ENCODE results near the gene AFF3. TPM values are rescaled to one million over a fixed set of nuclear protein-coding genes. Genes with fewer than 3 reads are reported as not detected.

Gene AFF3
- total RNA-seq, 1 experiment from 2014 or later = 0.61 TPM

DNA sequence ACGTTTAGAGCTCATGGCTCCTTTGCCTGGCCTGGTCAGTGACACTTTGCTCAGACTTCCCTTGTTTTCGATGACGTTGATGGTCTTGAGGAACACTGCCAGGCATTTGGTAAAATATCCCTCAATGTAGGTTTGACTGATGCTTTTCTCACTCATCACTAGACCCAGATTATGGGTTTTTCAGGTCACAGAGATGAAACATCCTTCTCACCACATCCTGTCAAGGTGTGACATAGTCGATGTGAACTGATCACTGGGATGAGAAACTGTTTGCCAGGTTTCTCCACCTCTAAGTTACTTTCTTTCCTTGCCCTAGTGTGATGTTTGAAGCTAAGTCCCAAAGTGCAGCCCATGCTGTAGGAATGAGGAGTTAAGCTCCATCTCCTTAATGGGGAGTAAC is 81.5 kb downstream of the AFF3 start (continued):
- TF ChIP-seq RAD21 (IDR thresholded peaks at IDR 0.05; ENCODE audit: low read depth) = no peak
- TF ChIP-seq YY1 (IDR thresholded peaks at IDR 0.05; ENCODE audit: extremely low read depth, insufficient replicate concordance, low read depth, low read length) = no peak

DNA sequence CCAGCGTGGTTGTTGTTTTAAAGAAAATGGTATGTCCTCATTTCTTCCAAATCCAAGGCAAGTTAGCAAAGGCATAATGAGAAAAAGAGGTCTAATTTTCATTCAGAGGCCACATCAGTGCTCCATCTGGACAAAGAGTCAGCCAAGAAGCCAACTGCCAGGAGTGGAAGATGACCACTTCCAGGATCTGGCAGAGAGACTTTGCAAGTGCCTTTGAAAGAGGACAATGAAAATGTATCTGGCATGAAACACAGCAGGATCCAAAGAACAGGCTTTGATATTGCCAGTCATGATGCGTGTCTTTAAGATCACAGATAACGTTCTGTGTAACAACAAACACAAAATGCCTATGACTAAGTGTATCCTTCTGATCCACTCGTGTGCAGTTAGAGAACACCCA is 82.8 kb downstream of the AFF3 start:
- no peaks in the 10 kb centered on the region for H3K9me2 ChIP-seq (ENCODE audit: insufficient read depth)
- H2AFZ ChIP-seq (ENCODE audit: low read depth, low read length, poor library complexity, severe bottlenecking) = no peak overlapping the region
- intact Hi-C loops (cut with micrococcal nuclease) = no loop called here

More for the DNA sequence above, 82.8 kb downstream of the AFF3 start:
- Histone ChIP-seq H3K27me3 (ENCODE audit: insufficient read depth, low read length) (peaks cover 5% of the 10 kb centered on the region), H3K4me2 (ENCODE audit: low read length) (no peak overlapping the region), H3K9me3 (ENCODE audit: control insufficient read depth in 1 of 2, insufficient read depth in 1 of 2, low read depth in 1 of 2, low read length in 2 of 2) (no peaks in the 10 kb centered on the region), H3K4me1 (ENCODE audit: control insufficient read depth in 1 of 2, insufficient read depth in 2 of 2, low read length in 2 of 2) (no peaks in the 10 kb centered on the region), H3K9ac (ENCODE audit: low read length) (no peak overlapping the region), H3K36me3 (ENCODE audit: control insufficient read depth in 1 of 2, insufficient read depth in 2 of 2, low read length in 2 of 2) (no peaks in the 10 kb centered on the region), H3K27ac (ENCODE audit: low read depth, low read length) (no peak overlapping the region), H3K79me2 (ENCODE audit: insufficient read depth, low read length) (no peaks in the 10 kb centered on the region), H3K4me3 (replicated peaks in 1 of 2; ENCODE audit: low read depth in 1 of 2, low read length in 2 of 2) (no peak overlapping the region), H4K20me1 (ENCODE audit: insufficient read depth) (no peaks in the 10 kb centered on the region)
- no peak for DNase-seq (ENCODE audit: low read depth, low spot score)
- POLR2A ChIA-PET = no interaction called here
- no TSS peak for BruUV-seq (replicated peaks)
- RAD21 ChIA-PET (ENCODE audit: low non-redundant PET in 1 of 2, low total read pairs in 2 of 2, uncharacterized antibody in 2 of 2, unreplicated experiment in 2 of 2) = no interaction called here
- CTCF ChIA-PET = no interaction called here
- no peak for ATAC-seq
- TF ChIP-seq, protein P1, sequence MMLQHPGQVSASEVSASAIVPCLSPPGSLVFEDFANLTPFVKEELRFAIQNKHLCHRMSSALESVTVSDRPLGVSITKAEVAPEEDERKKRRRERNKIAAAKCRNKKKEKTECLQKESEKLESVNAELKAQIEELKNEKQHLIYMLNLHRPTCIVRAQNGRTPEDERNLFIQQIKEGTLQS (IDR thresholded peaks at IDR 0.05) = no peak
- TF ChIP-seq ZFX (IDR thresholded peaks at IDR 0.05) = no peak
- TF ChIP-seq, protein P2, sequence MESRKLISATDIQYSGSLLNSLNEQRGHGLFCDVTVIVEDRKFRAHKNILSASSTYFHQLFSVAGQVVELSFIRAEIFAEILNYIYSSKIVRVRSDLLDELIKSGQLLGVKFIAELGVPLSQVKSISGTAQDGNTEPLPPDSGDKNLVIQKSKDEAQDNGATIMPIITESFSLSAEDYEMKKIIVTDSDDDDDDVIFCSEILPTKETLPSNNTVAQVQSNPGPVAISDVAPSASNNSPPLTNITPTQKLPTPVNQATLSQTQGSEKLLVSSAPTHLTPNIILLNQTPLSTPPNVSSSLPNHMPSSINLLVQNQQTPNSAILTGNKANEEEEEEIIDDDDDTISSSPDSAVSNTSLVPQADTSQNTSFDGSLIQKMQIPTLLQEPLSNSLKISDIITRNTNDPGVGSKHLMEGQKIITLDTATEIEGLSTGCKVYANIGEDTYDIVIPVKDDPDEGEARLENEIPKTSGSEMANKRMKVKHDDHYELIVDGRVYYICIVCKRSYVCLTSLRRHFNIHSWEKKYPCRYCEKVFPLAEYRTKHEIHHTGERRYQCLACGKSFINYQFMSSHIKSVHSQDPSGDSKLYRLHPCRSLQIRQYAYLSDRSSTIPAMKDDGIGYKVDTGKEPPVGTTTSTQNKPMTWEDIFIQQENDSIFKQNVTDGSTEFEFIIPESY (IDR thresholded peaks at IDR 0.05; ENCODE audit: extremely low read depth, insufficient replicate concordance, low read length) = no peak
- no peak for TF ChIP-seq RAD21 (IDR thresholded peaks at IDR 0.05; ENCODE audit: low read depth)
- TF ChIP-seq, protein P3, sequence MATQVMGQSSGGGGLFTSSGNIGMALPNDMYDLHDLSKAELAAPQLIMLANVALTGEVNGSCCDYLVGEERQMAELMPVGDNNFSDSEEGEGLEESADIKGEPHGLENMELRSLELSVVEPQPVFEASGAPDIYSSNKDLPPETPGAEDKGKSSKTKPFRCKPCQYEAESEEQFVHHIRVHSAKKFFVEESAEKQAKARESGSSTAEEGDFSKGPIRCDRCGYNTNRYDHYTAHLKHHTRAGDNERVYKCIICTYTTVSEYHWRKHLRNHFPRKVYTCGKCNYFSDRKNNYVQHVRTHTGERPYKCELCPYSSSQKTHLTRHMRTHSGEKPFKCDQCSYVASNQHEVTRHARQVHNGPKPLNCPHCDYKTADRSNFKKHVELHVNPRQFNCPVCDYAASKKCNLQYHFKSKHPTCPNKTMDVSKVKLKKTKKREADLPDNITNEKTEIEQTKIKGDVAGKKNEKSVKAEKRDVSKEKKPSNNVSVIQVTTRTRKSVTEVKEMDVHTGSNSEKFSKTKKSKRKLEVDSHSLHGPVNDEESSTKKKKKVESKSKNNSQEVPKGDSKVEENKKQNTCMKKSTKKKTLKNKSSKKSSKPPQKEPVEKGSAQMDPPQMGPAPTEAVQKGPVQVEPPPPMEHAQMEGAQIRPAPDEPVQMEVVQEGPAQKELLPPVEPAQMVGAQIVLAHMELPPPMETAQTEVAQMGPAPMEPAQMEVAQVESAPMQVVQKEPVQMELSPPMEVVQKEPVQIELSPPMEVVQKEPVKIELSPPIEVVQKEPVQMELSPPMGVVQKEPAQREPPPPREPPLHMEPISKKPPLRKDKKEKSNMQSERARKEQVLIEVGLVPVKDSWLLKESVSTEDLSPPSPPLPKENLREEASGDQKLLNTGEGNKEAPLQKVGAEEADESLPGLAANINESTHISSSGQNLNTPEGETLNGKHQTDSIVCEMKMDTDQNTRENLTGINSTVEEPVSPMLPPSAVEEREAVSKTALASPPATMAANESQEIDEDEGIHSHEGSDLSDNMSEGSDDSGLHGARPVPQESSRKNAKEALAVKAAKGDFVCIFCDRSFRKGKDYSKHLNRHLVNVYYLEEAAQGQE (IDR thresholded peaks at IDR 0.05; ENCODE audit: low read depth) = no peak
- TF ChIP-seq ELF1 (IDR thresholded peaks at IDR 0.05; ENCODE audit: borderline replicate concordance, low read depth) = no peak
- no peak for TF ChIP-seq POLR2AphosphoS5 (IDR thresholded peaks at IDR 0.05; ENCODE audit: low read depth, low read length)
- TF ChIP-seq CBX3 (IDR thresholded peaks at IDR 0.05; ENCODE audit: low read depth) = no peak
- TF ChIP-seq, protein P4, sequence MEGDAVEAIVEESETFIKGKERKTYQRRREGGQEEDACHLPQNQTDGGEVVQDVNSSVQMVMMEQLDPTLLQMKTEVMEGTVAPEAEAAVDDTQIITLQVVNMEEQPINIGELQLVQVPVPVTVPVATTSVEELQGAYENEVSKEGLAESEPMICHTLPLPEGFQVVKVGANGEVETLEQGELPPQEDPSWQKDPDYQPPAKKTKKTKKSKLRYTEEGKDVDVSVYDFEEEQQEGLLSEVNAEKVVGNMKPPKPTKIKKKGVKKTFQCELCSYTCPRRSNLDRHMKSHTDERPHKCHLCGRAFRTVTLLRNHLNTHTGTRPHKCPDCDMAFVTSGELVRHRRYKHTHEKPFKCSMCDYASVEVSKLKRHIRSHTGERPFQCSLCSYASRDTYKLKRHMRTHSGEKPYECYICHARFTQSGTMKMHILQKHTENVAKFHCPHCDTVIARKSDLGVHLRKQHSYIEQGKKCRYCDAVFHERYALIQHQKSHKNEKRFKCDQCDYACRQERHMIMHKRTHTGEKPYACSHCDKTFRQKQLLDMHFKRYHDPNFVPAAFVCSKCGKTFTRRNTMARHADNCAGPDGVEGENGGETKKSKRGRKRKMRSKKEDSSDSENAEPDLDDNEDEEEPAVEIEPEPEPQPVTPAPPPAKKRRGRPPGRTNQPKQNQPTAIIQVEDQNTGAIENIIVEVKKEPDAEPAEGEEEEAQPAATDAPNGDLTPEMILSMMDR (IDR thresholded peaks at IDR 0.05 in 2 of 3, conservative IDR thresholded peaks at IDR 0.05 in 1 of 3; ENCODE audit: borderline replicate concordance in 1 of 3, insufficient read depth in 1 of 3, low read depth in 2 of 3, low read length in 2 of 3) = no peak
- TF ChIP-seq ZNF274 (IDR thresholded peaks at IDR 0.05; ENCODE audit: low read depth, low read length) = no peak
- TF ChIP-seq EGR1 (IDR thresholded peaks at IDR 0.05; ENCODE audit: low read depth) = no peak

Measured in HCT116 (cell line).